Fibroblast of pulmonary artery (primary cell): ENCODE data around the gene CRAMP1.
A peak's percentile ranks its signal among the peaks of the same experiment; 100 is the strongest.

Experiments used
- DNase-seq: peaks from one replicate; pipeline ENCODE4 v3.0.0-alpha.2; 2010; ENCODE audit warnings: low read depth
- H3K4me3 ChIP-seq: replicated peaks from 2 replicates; pipeline ENCODE4 v1.5.1; 2011; ENCODE audit warnings: low read depth, mild to moderate bottlenecking, control low read depth, low read length, moderate library complexity
- TF ChIP-seq, protein P1 (sequence below): IDR thresholded peaks from 2 replicates; pipeline ENCODE4 v1.5.1; 2011; ENCODE audit warnings: mild to moderate bottlenecking, control low read depth, low read length, inconsistent platforms; ENCODE audit errors: missing control alignments

Gene CRAMP1

DNA sequence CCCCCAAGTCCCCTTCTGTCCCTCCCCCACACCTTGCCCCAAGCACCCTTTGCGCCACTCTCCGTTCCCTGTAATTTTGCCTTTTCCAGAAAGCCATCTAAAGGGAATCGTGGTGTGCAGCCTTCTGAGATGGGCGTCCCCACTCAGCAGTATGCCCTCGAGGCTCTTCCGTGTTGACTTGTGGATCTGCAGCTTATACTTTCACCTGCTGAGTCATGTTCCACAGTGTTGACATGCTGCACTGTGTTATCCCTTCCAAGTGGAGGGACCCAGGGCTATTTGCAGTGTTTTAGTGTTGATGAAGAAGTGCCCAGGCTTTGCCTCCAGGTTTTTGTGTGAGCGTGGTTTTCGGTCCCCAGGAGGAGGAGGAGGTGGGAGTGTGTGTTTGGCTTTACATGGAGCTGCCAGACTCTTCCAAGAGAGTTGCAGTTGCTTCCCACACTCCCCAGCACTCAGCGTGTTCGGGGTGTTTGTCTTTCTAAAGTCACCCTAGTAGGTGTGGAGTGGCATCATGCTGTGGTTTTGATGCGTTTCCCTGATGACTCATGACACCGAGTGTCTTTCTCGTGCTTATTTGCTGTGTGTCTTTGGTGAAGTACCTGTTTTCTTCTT, 33.9 kb downstream of the CRAMP1 start:
- no peak for DNase-seq
- no peak overlapping the region for H3K4me3 ChIP-seq
- TF ChIP-seq, protein P1, sequence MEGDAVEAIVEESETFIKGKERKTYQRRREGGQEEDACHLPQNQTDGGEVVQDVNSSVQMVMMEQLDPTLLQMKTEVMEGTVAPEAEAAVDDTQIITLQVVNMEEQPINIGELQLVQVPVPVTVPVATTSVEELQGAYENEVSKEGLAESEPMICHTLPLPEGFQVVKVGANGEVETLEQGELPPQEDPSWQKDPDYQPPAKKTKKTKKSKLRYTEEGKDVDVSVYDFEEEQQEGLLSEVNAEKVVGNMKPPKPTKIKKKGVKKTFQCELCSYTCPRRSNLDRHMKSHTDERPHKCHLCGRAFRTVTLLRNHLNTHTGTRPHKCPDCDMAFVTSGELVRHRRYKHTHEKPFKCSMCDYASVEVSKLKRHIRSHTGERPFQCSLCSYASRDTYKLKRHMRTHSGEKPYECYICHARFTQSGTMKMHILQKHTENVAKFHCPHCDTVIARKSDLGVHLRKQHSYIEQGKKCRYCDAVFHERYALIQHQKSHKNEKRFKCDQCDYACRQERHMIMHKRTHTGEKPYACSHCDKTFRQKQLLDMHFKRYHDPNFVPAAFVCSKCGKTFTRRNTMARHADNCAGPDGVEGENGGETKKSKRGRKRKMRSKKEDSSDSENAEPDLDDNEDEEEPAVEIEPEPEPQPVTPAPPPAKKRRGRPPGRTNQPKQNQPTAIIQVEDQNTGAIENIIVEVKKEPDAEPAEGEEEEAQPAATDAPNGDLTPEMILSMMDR = no peak

GRCh38 chr16:1647856-1648255, 35.7 kb downstream of the CRAMP1 start:
- TF ChIP-seq, protein P1 = no peak
- H3K4me3 ChIP-seq = no peak overlapping the region
- no peak for DNase-seq

GRCh38 chr16:1650131-1650530, 38.0 kb downstream of the CRAMP1 start:
- H3K4me3 ChIP-seq = no peak overlapping the region
- peak; percentile 22 for DNase-seq
- TF ChIP-seq, protein P1 = no peak

- TF ChIP-seq, protein P1 = no peak
- peak; percentile 14 for DNase-seq
- no peak overlapping the region for H3K4me3 ChIP-seq
Observed at GRCh38 chr16:1651094-1651973, 39.2 kb downstream of the CRAMP1 start.

DNA sequence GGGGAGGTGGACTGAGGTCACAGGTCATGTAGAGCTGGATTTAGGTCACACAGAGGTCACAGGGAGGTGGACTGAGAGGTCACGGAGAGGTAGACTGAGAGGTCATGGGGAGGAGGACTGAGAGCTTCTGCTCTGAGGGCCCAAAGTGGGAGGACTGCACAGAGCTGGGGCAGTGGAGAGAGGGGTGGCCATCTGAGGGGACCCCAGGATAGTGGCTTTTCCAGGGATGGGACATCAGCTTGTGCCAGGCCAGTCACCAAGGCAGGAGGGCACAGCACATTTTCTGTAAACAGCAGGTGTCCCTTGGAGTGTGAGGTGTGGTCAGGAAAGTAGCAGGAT, 39.8 kb downstream of the CRAMP1 start:
- DNase-seq = no peak
- no peak overlapping the region for H3K4me3 ChIP-seq
- TF ChIP-seq, protein P1 = no peak

GRCh38 chr16:1653023-1653422, 40.9 kb downstream of the CRAMP1 start:
- TF ChIP-seq, protein P1 = no peak
- no peak for DNase-seq
- H3K4me3 ChIP-seq = no peak overlapping the region
